Measurements from ENCODE around the gene MTX1. TPM values are rescaled to one million over a fixed set of nuclear protein-coding genes. Genes with fewer than 3 reads are reported as not detected.

Gene MTX1
- total RNA-seq, 6 experiments from 2014 or later = 20.0 to 50.7 (median 23.9) TPM

- no peak overlapping the region for H3K27ac ChIP-seq
These were observed 22.8 kb upstream of the MTX1 start for GRCh38 chr1:155185783-155186066.

GRCh38 chr1:155186067-155186793 is 22.3 kb upstream of the MTX1 start:
- 42% methylated on average over 5 of the region's 8 CpGs for WGBS (ENCODE audit: insufficient coverage, low coverage, low lambda C conversion rate, missing lambda C conversion rate)

More at GRCh38 chr1:155185783-155186066, 22.8 kb upstream of the MTX1 start:
- DNase-seq (peak in 1 of 3 donors; percentile 13), ATAC-seq (no peak)
- Histone ChIP-seq H3K27me3 (no peaks in the 10 kb centered on the region), H3K4me3 (no peak overlapping the region), H3K36me3 (no peaks in the 10 kb centered on the region), H3K4me1 (no peaks in the 10 kb centered on the region), H3K9me3 (no peaks in the 10 kb centered on the region)
- intact Hi-C loops (cut with DNase I) = no loop called here
- TF ChIP-seq CTCF (IDR thresholded peaks at IDR 0.05) (no peak), POLR2A (IDR thresholded peaks at IDR 0.05) (no peak)
- WGBS (ENCODE audit: insufficient coverage, low coverage, low lambda C conversion rate, missing lambda C conversion rate) = 71% methylated on average over 4 of the region's 6 CpGs

GRCh38 chr1:155186794-155187455 is 21.6 kb upstream of the MTX1 start:
- H3K27me3 ChIP-seq = no peaks in the 10 kb centered on the region
- no peak for ATAC-seq
- TF ChIP-seq POLR2A (IDR thresholded peaks at IDR 0.05) = no peak
- no peak for TF ChIP-seq CTCF (IDR thresholded peaks at IDR 0.05)
- WGBS (ENCODE audit: insufficient coverage, low coverage, low lambda C conversion rate, missing lambda C conversion rate) = 62% methylated on average over 8 of the region's 14 CpGs
- H3K27ac ChIP-seq = no peak overlapping the region
- H3K36me3 ChIP-seq = no peaks in the 10 kb centered on the region
- H3K4me1 ChIP-seq = no peaks in the 10 kb centered on the region
- intact Hi-C loops (cut with DNase I) = no loop called here
- no peak overlapping the region for H3K4me3 ChIP-seq
- H3K9me3 ChIP-seq = no peaks in the 10 kb centered on the region
- DNase-seq = peak in 2 of 3 donors; percentile 9 to 30

More at GRCh38 chr1:155186067-155186793, 22.3 kb upstream of the MTX1 start:
- Histone ChIP-seq H3K27me3 (no peaks in the 10 kb centered on the region), H3K9me3 (no peaks in the 10 kb centered on the region), H3K27ac (no peak overlapping the region), H3K4me1 (no peaks in the 10 kb centered on the region), H3K36me3 (no peaks in the 10 kb centered on the region), H3K4me3 (no peak overlapping the region)
- no peak for ATAC-seq
- TF ChIP-seq POLR2A (IDR thresholded peaks at IDR 0.05) (no peak), CTCF (IDR thresholded peaks at IDR 0.05) (no peak)
- intact Hi-C loops (cut with DNase I) = no loop called here
- peak in 2 of 3 donors; percentile 2 to 35 for DNase-seq

GRCh38 chr1:155187456-155187891 is 21.0 kb upstream of the MTX1 start:
- no peaks in the 10 kb centered on the region for H3K27me3 ChIP-seq
- WGBS (ENCODE audit: insufficient coverage, low coverage, low lambda C conversion rate, missing lambda C conversion rate) = 29% methylated on average over 2 of the region's 16 CpGs
- no peak for TF ChIP-seq CTCF (IDR thresholded peaks at IDR 0.05)
- no peak for TF ChIP-seq POLR2A (IDR thresholded peaks at IDR 0.05)
- H3K4me3 ChIP-seq = no peak overlapping the region
- H3K9me3 ChIP-seq = no peaks in the 10 kb centered on the region
- no peaks in the 10 kb centered on the region for H3K4me1 ChIP-seq
- H3K27ac ChIP-seq = no peak overlapping the region
- intact Hi-C loops (cut with DNase I) = no loop called here
- no peaks in the 10 kb centered on the region for H3K36me3 ChIP-seq
- no peak for ATAC-seq
- DNase-seq = peak in 2 of 3 donors; percentile 8 to 18
